NT2/D1 (cell line): ENCODE results near the gene COQ10A.

Source experiments
- DNase-seq: peaks from one replicate; pipeline ENCODE4 v3.0.0-alpha.2; 2011; ENCODE audit warnings: low read depth, low spot score
- H3K27me3 ChIP-seq: 2 replicates; pipeline ENCODE4 v1.6.0; 2011; ENCODE audit warnings: mild to moderate bottlenecking; ENCODE audit not compliant: insufficient read length, insufficient read depth
- H3K36me3 ChIP-seq: 2 replicates; pipeline ENCODE4 v1.6.1; 2011; ENCODE audit warnings: mild to moderate bottlenecking, low read length, mixed read lengths; ENCODE audit not compliant: insufficient read depth, insufficient read length
- H3K4me1 ChIP-seq: 2 replicates; pipeline ENCODE4 v1.5.1; 2011; ENCODE audit not compliant: insufficient read depth, insufficient read length
- H3K4me3 ChIP-seq: 2 replicates; pipeline ENCODE4 v1.5.1; 2011; ENCODE audit warnings: low read depth; ENCODE audit not compliant: insufficient read length
- H3K9ac ChIP-seq: 2 replicates; pipeline ENCODE4 v1.6.0; 2011; ENCODE audit warnings: low read depth; ENCODE audit not compliant: insufficient read length
- H3K9me3 ChIP-seq: 2 replicates; pipeline ENCODE4 v1.5.1; 2011; ENCODE audit warnings: mild to moderate bottlenecking, low read length; ENCODE audit not compliant: insufficient read depth
- SUZ12 ChIP-seq: IDR thresholded peaks from 2 replicates; pipeline ENCODE4 v1.6.1; 2011; ENCODE audit not compliant: insufficient read length, insufficient read depth; ENCODE audit errors: extremely low read depth
- YY1 ChIP-seq: IDR thresholded peaks from 2 replicates; pipeline ENCODE4 v1.6.1; 2011; ENCODE audit not compliant: insufficient read length, insufficient read depth
- ZNF274 ChIP-seq: IDR thresholded peaks from 2 replicates; pipeline ENCODE4 v1.6.1; 2011; ENCODE audit warnings: mild to moderate bottlenecking, low read depth, low read length

Gene COQ10A

DNA sequence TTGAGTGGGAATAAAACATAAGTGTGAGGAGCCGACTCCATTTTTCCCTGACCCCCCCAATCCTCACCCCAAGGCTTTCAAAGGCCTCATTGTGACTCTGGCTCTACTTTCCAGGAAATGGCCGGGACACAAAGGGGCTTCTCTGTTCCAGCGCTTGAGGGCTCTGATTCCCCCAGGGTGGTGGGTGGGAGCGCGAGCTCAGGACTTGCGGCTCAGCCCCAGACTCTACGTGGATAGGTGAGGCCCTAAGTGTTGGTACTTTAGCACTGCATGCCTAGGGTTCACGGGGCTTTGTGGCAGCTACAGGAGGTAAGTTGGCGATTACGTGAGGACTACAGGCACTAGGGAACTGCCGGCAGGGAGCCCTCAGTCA, 48.5 kb downstream of the COQ10A start:
- Histone ChIP-seq H3K27me3 (no peaks in the 10 kb centered on the region), H3K4me1 (no peaks in the 10 kb centered on the region), H3K4me3 (peak overlapping the region; percentile 100), H3K9ac (peak overlapping the region; percentile 100), H3K36me3 (peaks cover 48% of the 10 kb centered on the region), H3K9me3 (no peaks in the 10 kb centered on the region)
- DNase-seq = no peak
- no peak for TF ChIP-seq SUZ12
- TF ChIP-seq ZNF274 = no peak
- no peak for TF ChIP-seq YY1

DNA sequence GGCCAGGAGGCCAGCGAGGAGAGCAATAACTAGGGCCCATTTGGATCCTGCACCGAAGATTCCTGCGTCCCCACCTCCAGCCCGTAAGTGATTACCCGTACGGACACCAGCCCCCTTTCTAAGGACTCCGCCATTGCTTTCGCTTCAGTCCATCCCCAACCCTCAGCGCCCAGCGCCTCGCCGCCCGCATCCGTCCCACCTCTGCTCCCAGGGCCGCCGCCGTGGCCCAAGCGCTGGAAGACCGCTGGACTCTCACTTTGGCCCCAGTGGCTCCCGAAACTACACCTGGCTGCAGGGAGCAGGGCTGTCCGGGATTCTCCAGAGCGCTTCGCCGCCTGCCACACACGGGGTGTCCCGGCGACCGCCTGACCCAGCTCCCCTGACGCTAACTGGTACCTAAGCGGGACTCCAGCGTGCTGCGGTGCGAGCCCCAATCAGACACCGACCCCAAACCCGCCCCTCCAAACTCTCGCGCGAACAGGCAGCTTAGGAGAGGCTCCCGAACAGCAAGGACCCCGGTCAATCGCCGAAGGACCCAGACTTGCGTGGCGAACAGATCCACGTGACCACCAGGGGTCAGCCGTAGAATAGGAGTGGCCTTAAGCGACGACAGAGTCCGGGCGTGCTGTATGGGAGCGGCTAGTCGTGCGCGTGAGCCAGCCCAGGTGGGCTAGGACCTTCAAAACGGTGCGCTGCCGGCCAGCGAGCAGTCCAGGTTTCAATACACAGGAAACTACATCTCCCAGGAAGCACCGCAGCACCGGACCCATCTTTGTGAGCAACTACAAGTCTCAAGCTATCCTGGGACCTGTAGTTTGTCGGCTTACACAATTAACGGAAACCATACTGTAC, 49.1 kb downstream of the COQ10A start, which contains the start of gene CNPY2:
Gene CNPY2, minus strand, starts transcription at position 367 of the 852 bp plus-strand sequence. CDS start 771 bp downstream, outside the sequence.
- no peaks in the 10 kb centered on the region for H3K4me1 ChIP-seq
- peak; percentile 48 for TF ChIP-seq YY1
- no peak for TF ChIP-seq SUZ12
- peaks cover 42% of the 10 kb centered on the region for H3K36me3 ChIP-seq
- DNase-seq = peak; percentile 99
- H3K4me3 ChIP-seq = peak within 1 kb of the TSS; percentile 100
- no peaks in the 10 kb centered on the region for H3K9me3 ChIP-seq
- peak within 1 kb of the TSS; percentile 100 for H3K9ac ChIP-seq
- no peaks in the 10 kb centered on the region for H3K27me3 ChIP-seq

DNA sequence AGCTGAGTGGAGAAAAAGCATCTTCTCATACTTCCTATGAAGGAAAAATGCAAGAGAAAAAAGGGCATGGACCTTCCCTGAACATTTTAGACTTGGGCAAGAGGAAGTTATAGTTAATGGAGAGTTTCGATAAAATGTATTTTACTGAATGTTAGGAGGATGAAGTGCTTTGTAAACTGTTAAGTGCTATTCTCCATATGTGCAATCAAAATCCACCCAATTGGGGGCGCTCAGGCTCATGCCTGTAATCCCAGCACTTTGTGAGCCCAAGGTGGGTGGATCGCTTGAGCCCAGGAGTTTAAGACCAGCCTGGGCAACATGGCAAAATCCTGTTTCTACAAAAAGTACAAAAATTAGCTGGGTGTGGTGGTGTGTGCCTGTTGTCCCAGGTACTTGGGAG, 50.9 kb downstream of the COQ10A start:
- H3K4me1 ChIP-seq = no peaks in the 10 kb centered on the region
- no peak overlapping the region for H3K9ac ChIP-seq
- H3K9me3 ChIP-seq = no peaks in the 10 kb centered on the region
- H3K36me3 ChIP-seq = peaks cover 35% of the 10 kb centered on the region
- no peak overlapping the region for H3K4me3 ChIP-seq
- no peak for DNase-seq
- TF ChIP-seq SUZ12 (no peak), ZNF274 (no peak), YY1 (no peak)
- no peaks in the 10 kb centered on the region for H3K27me3 ChIP-seq
